ENCODE measurements around the gene NCF2.
A peak's percentile ranks its signal among the peaks of the same experiment; 100 is the strongest.
"Not testable (repeated sequence)": the region's sequence is repeated elsewhere in the genome, so short reads cannot be mapped to it uniquely, and the experiment has no call there.

The NCF2 gene

GRCh38 chr1:183632114-183632513 lies 41.9 kb upstream of the NCF2 start:
- H3K27ac ChIP-seq (ENCODE audit: insufficient read depth, low read depth, low read length, poor library complexity, severe bottlenecking) = no peak overlapping the region
- H3K4me1 ChIP-seq (ENCODE audit: control insufficient read depth, insufficient read depth, low read length) = peaks cover 17% of the 10 kb centered on the region
- H3K4me3 ChIP-seq (ENCODE audit: insufficient read depth, low read depth, low read length) = peak overlapping the region; percentile 4
- H3K36me3 ChIP-seq (ENCODE audit: control insufficient read depth, insufficient read depth, low read length) = peaks cover 18% of the 10 kb centered on the region
- H3K9me3 ChIP-seq (ENCODE audit: control insufficient read depth, low read length) = no peaks in the 10 kb centered on the region
- peaks cover 9% of the 10 kb centered on the region for H3K27me3 ChIP-seq (ENCODE audit: control insufficient read depth, insufficient read depth, low read length, poor library complexity, severe bottlenecking)
- WGBS, 2 experiments = 73 to 77% methylated on average over 2 of the region's 2 CpGs

- Histone ChIP-seq H3K4me1 (ENCODE audit: control insufficient read depth, insufficient read depth, low read length) (peaks cover 17% of the 10 kb centered on the region), H3K36me3 (ENCODE audit: control insufficient read depth, insufficient read depth, low read length) (peaks cover 18% of the 10 kb centered on the region), H3K27me3 (ENCODE audit: control insufficient read depth, insufficient read depth, low read length, poor library complexity, severe bottlenecking) (no peaks in the 10 kb centered on the region), H3K4me3 (ENCODE audit: insufficient read depth, low read depth, low read length) (no peak overlapping the region), H3K9me3 (ENCODE audit: control insufficient read depth, low read length) (no peaks in the 10 kb centered on the region), H3K27ac (ENCODE audit: insufficient read depth, low read depth, low read length, poor library complexity, severe bottlenecking) (no peak overlapping the region)
- WGBS, 2 experiments = 91 to 93% methylated on average over 2 of the region's 2 CpGs
These were observed 40.5 kb upstream of the NCF2 start for GRCh38 chr1:183630748-183631147.

- H3K4me1 ChIP-seq (ENCODE audit: control insufficient read depth, insufficient read depth, low read length) = peaks cover 17% of the 10 kb centered on the region
- H3K36me3 ChIP-seq (ENCODE audit: control insufficient read depth, insufficient read depth, low read length) = peaks cover 20% of the 10 kb centered on the region
- H3K4me3 ChIP-seq (ENCODE audit: insufficient read depth, low read depth, low read length) = no peak overlapping the region
These were observed 38.3 kb upstream of the NCF2 start for GRCh38 chr1:183628537-183628936.

GRCh38 chr1:183626236-183626635 lies 36.0 kb upstream of the NCF2 start:
- H3K27me3 ChIP-seq (ENCODE audit: control insufficient read depth, insufficient read depth, low read length, poor library complexity, severe bottlenecking); H3K4me1 ChIP-seq (ENCODE audit: control insufficient read depth, insufficient read depth, low read length): not testable (repeated sequence)
- peaks cover 20% of the 10 kb centered on the region for H3K36me3 ChIP-seq (ENCODE audit: control insufficient read depth, insufficient read depth, low read length)

More at GRCh38 chr1:183628537-183628936, 38.3 kb upstream of the NCF2 start:
- Histone ChIP-seq H3K27me3 (ENCODE audit: control insufficient read depth, insufficient read depth, low read length, poor library complexity, severe bottlenecking) (no peaks in the 10 kb centered on the region), H3K9me3 (ENCODE audit: control insufficient read depth, low read length) (no peaks in the 10 kb centered on the region), H3K27ac (ENCODE audit: insufficient read depth, low read depth, low read length, poor library complexity, severe bottlenecking) (no peak overlapping the region)

GRCh38 chr1:183622884-183623785 lies 32.9 kb upstream of the NCF2 start:
- no peaks in the 10 kb centered on the region for H3K4me1 ChIP-seq (ENCODE audit: control insufficient read depth, insufficient read depth, low read length)
- no peaks in the 10 kb centered on the region for H3K9me3 ChIP-seq (ENCODE audit: control insufficient read depth, low read length)
- no peaks in the 10 kb centered on the region for H3K27me3 ChIP-seq (ENCODE audit: control insufficient read depth, insufficient read depth, low read length, poor library complexity, severe bottlenecking)
- peaks cover 2% of the 10 kb centered on the region for H3K36me3 ChIP-seq (ENCODE audit: control insufficient read depth, insufficient read depth, low read length)
- H3K27ac ChIP-seq (ENCODE audit: insufficient read depth, low read depth, low read length, poor library complexity, severe bottlenecking) = no peak overlapping the region
- no peak overlapping the region for H3K4me3 ChIP-seq (ENCODE audit: insufficient read depth, low read depth, low read length)
- WGBS, 2 experiments = 72 to 73% methylated on average over 10 of the region's 10 CpGs

More at GRCh38 chr1:183626236-183626635, 36.0 kb upstream of the NCF2 start:
- 98 to 100% methylated on average over 2 to 3 of the region's 3 CpGs for WGBS, 2 experiments
- not testable (repeated sequence) for H3K27ac ChIP-seq (ENCODE audit: insufficient read depth, low read depth, low read length, poor library complexity, severe bottlenecking); H3K9me3 ChIP-seq (ENCODE audit: control insufficient read depth, low read length); H3K4me3 ChIP-seq (ENCODE audit: insufficient read depth, low read depth, low read length)

GRCh38 chr1:183622013-183622412 lies 31.8 kb upstream of the NCF2 start:
- peaks cover 2% of the 10 kb centered on the region for H3K36me3 ChIP-seq (ENCODE audit: control insufficient read depth, insufficient read depth, low read length)
- H3K4me3 ChIP-seq (ENCODE audit: insufficient read depth, low read depth, low read length) = no peak overlapping the region
- WGBS, 2 experiments = 100% methylated on average over 1 of the region's 1 CpG; no CpG with 5 or more reads in 1 of the 2 experiments
- H3K4me1 ChIP-seq (ENCODE audit: control insufficient read depth, insufficient read depth, low read length) = no peaks in the 10 kb centered on the region
- H3K27me3 ChIP-seq (ENCODE audit: control insufficient read depth, insufficient read depth, low read length, poor library complexity, severe bottlenecking) = no peaks in the 10 kb centered on the region
- H3K27ac ChIP-seq (ENCODE audit: insufficient read depth, low read depth, low read length, poor library complexity, severe bottlenecking) = no peak overlapping the region
- no peaks in the 10 kb centered on the region for H3K9me3 ChIP-seq (ENCODE audit: control insufficient read depth, low read length)

- Histone ChIP-seq H3K4me1 (ENCODE audit: control insufficient read depth, insufficient read depth, low read length) (no peaks in the 10 kb centered on the region), H3K36me3 (ENCODE audit: control insufficient read depth, insufficient read depth, low read length) (no peaks in the 10 kb centered on the region), H3K4me3 (ENCODE audit: insufficient read depth, low read depth, low read length) (no peak overlapping the region), H3K9me3 (ENCODE audit: control insufficient read depth, low read length) (no peaks in the 10 kb centered on the region), H3K27ac (ENCODE audit: insufficient read depth, low read depth, low read length, poor library complexity, severe bottlenecking) (no peak overlapping the region), H3K27me3 (ENCODE audit: control insufficient read depth, insufficient read depth, low read length, poor library complexity, severe bottlenecking) (no peaks in the 10 kb centered on the region)
- WGBS, 2 experiments = 79 to 81% methylated on average over 2 of the region's 2 CpGs
These were observed 30.1 kb upstream of the NCF2 start for GRCh38 chr1:183620311-183620710.

GRCh38 chr1:183619781-183620180 lies 29.5 kb upstream of the NCF2 start:
- no peak overlapping the region for H3K4me3 ChIP-seq (ENCODE audit: insufficient read depth, low read depth, low read length)
- no peaks in the 10 kb centered on the region for H3K9me3 ChIP-seq (ENCODE audit: control insufficient read depth, low read length)
- H3K27me3 ChIP-seq (ENCODE audit: control insufficient read depth, insufficient read depth, low read length, poor library complexity, severe bottlenecking) = no peaks in the 10 kb centered on the region
- H3K4me1 ChIP-seq (ENCODE audit: control insufficient read depth, insufficient read depth, low read length) = no peaks in the 10 kb centered on the region
- WGBS, 2 experiments = 84 to 100% methylated on average over 1 of the region's 1 CpG
- no peak overlapping the region for H3K27ac ChIP-seq (ENCODE audit: insufficient read depth, low read depth, low read length, poor library complexity, severe bottlenecking)
- no peaks in the 10 kb centered on the region for H3K36me3 ChIP-seq (ENCODE audit: control insufficient read depth, insufficient read depth, low read length)

- H3K27ac ChIP-seq (ENCODE audit: insufficient read depth, low read depth, low read length, poor library complexity, severe bottlenecking); H3K4me3 ChIP-seq (ENCODE audit: insufficient read depth, low read depth, low read length); H3K27me3 ChIP-seq (ENCODE audit: control insufficient read depth, insufficient read depth, low read length, poor library complexity, severe bottlenecking); H3K4me1 ChIP-seq (ENCODE audit: control insufficient read depth, insufficient read depth, low read length); H3K9me3 ChIP-seq (ENCODE audit: control insufficient read depth, low read length); H3K36me3 ChIP-seq (ENCODE audit: control insufficient read depth, insufficient read depth, low read length): not testable (repeated sequence)
- 79 to 90% methylated on average over 5 of the region's 5 CpGs for WGBS, 2 experiments
These were observed 27.9 kb upstream of the NCF2 start for GRCh38 chr1:183618202-183618601.

- 93 to 97% methylated on average over 3 of the region's 3 CpGs for WGBS, 2 experiments
- H3K4me1 ChIP-seq (ENCODE audit: control insufficient read depth, insufficient read depth, low read length); H3K4me3 ChIP-seq (ENCODE audit: insufficient read depth, low read depth, low read length); H3K36me3 ChIP-seq (ENCODE audit: control insufficient read depth, insufficient read depth, low read length); H3K9me3 ChIP-seq (ENCODE audit: control insufficient read depth, low read length); H3K27ac ChIP-seq (ENCODE audit: insufficient read depth, low read depth, low read length, poor library complexity, severe bottlenecking); H3K27me3 ChIP-seq (ENCODE audit: control insufficient read depth, insufficient read depth, low read length, poor library complexity, severe bottlenecking): not testable (repeated sequence)
These were observed 22.7 kb upstream of the NCF2 start for GRCh38 chr1:183612975-183613374.

Measured in ectodermal cell (in vitro differentiated cells).